NCI-H2196 (cell line): Measurements from ENCODE around the gene C1GALT1.
"Not testable (repeated sequence)": the region's sequence is repeated elsewhere in the genome, so short reads cannot be mapped to it uniquely, and the experiment has no call there.

Experiments used
- DNase-seq: peaks from one replicate; lab custom pipeline; 2025; ENCODE audit not compliant: unreplicated experiment; lab: John Stamatoyannopoulos, UW

Gene C1GALT1

GRCh38 chr7:7166318-7166717 lies 16.0 kb upstream of the C1GALT1 start:
- DNase-seq, result no peak

GRCh38 chr7:7169296-7169695 lies 13.0 kb upstream of the C1GALT1 start:
- no peak for DNase-seq

GRCh38 chr7:7173956-7174632 lies 8.2 kb upstream of the C1GALT1 start:
- no peak for DNase-seq

GRCh38 chr7:7175075-7175695 lies 7.2 kb upstream of the C1GALT1 start:
- no peak for DNase-seq

GRCh38 chr7:7176406-7177043 lies 5.8 kb upstream of the C1GALT1 start:
- no peak for DNase-seq

- DNase-seq, result peak; percentile 9
Measured at GRCh38 chr7:7177044-7177517, 5.3 kb upstream of the C1GALT1 start.

GRCh38 chr7:7178081-7178480 lies 4.3 kb upstream of the C1GALT1 start:
- DNase-seq, result no peak

- DNase-seq, result no peak
Measured at GRCh38 chr7:7178906-7179305, 3.4 kb upstream of the C1GALT1 start.

GRCh38 chr7:7180725-7181449 lies 1.5 kb upstream of the C1GALT1 start:
- no peak for DNase-seq

- peak; percentile 61 for DNase-seq
Measured at GRCh38 chr7:7181519-7182155, 707 bp upstream of the C1GALT1 start.

GRCh38 chr7:7183061-7183837 lies 905 bp downstream of the C1GALT1 start:
- peak; percentile 29 for DNase-seq

GRCh38 chr7:7183838-7184463 lies 1.6 kb downstream of the C1GALT1 start:
- no peak for DNase-seq

GRCh38 chr7:7185371-7185989 lies 3.1 kb downstream of the C1GALT1 start:
- DNase-seq, result no peak

- DNase-seq, result no peak
Measured at GRCh38 chr7:7188091-7188490, 5.7 kb downstream of the C1GALT1 start.

GRCh38 chr7:7188742-7189141 lies 6.4 kb downstream of the C1GALT1 start:
- DNase-seq, result no peak

GRCh38 chr7:7190142-7190541 lies 7.8 kb downstream of the C1GALT1 start:
- DNase-seq, result no peak

- no peak for DNase-seq
Measured at GRCh38 chr7:7191137-7191536, 8.8 kb downstream of the C1GALT1 start.

- not testable (repeated sequence) for DNase-seq
Measured at GRCh38 chr7:7192798-7193788, 10.7 kb downstream of the C1GALT1 start.
